ENCODE measurements around the gene ABCA7.

GRCh38 chr19:1105008-1105872 is 65.3 kb downstream of the ABCA7 start:
- TF ChIP-seq CTCF (CRISPR knock-in tag; IDR thresholded peaks at IDR 0.05) (no peak), STAT5B (CRISPR knock-in tag; IDR thresholded peaks at IDR 0.05) (no peak), SP1 (IDR thresholded peaks at IDR 0.05) (no peak), SP1 (CRISPR knock-in tag; IDR thresholded peaks at IDR 0.05) (no peak), EZH2 (conservative IDR thresholded peaks at IDR 0.05; ENCODE audit: low read depth, low read length) (no peak), ZHX1 (CRISPR knock-in tag; IDR thresholded peaks at IDR 0.05; ENCODE audit: low read depth) (0 out of 2 replicates have a peak, but pooled peaks have one; percentile 22), GABPA (IDR thresholded peaks at IDR 0.05; ENCODE audit: low read depth, low read length) (no peak), GABPA (CRISPR knock-in tag; IDR thresholded peaks at IDR 0.05; ENCODE audit: low read depth) (no peak), HNF1A (IDR thresholded peaks at IDR 0.05; ENCODE audit: low read depth) (no peak), HNF1A (CRISPR knock-in tag; IDR thresholded peaks at IDR 0.05; ENCODE audit: borderline replicate concordance) (no peak), ATRX (CRISPR knock-in tag; IDR thresholded peaks at IDR 0.05; ENCODE audit: borderline replicate concordance) (no peak), TRIM24 (CRISPR knock-in tag; IDR thresholded peaks at IDR 0.05) (no peak)

All from HepG2 (cell line).